Measurements from ENCODE around the gene GPT2.

Gene GPT2

DNA sequence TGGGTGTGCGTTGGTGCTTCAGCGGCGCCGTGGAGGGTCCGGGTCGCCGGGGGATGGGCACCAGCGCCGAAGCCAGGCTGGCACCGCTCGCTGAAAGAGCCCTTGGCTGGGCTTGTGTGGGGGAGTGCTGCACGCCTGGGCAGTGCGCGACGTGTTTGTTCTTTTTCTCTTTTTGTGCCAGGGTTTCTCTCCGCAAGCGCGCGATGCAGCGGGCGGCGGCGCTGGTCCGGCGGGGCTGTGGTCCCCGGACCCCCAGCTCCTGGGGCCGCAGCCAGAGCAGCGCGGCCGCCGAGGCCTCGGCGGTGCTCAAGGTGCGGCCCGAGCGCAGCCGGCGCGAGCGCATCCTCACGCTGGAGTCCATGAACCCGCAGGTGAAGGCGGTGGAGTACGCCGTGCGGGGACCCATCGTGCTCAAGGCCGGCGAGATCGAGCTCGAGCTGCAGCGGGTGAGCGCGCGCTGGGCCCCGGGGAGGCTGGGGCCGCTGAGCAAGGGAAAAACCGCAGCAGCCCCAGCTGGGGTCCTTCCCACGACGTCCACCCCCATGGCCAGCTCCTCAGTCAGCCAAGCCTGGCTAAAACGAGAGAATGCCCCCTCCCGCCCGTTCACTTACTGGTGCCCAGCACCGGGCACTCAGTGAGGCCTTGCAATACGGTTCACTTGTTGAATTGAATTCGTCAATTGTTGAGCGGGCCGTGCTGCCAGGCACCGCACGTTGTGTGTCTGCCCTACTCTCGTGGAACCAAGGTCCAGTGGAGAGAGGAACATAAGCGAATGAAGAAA is 541 bp downstream of the GPT2 start:
- TF ChIP-seq, protein P1, sequence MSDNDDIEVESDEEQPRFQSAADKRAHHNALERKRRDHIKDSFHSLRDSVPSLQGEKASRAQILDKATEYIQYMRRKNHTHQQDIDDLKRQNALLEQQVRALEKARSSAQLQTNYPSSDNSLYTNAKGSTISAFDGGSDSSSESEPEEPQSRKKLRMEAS (IDR thresholded peaks at IDR 0.05; ENCODE audit: low read depth, low read length) = no peak
- TF ChIP-seq MYC (IDR thresholded peaks at IDR 0.05; ENCODE audit: low read depth, low read length) = peak; percentile 33; the same call in 1 of the 2 replicates
- no peak for TF ChIP-seq POLR2A (IDR thresholded peaks at IDR 0.05; ENCODE audit: extremely low read depth, insufficient read length)
- H3K4me3 ChIP-seq (ENCODE audit: low read depth, low read length) = peak overlapping the region; percentile 85
- peak; percentile 62 for DNase-seq (ENCODE audit: low read depth)

DNA sequence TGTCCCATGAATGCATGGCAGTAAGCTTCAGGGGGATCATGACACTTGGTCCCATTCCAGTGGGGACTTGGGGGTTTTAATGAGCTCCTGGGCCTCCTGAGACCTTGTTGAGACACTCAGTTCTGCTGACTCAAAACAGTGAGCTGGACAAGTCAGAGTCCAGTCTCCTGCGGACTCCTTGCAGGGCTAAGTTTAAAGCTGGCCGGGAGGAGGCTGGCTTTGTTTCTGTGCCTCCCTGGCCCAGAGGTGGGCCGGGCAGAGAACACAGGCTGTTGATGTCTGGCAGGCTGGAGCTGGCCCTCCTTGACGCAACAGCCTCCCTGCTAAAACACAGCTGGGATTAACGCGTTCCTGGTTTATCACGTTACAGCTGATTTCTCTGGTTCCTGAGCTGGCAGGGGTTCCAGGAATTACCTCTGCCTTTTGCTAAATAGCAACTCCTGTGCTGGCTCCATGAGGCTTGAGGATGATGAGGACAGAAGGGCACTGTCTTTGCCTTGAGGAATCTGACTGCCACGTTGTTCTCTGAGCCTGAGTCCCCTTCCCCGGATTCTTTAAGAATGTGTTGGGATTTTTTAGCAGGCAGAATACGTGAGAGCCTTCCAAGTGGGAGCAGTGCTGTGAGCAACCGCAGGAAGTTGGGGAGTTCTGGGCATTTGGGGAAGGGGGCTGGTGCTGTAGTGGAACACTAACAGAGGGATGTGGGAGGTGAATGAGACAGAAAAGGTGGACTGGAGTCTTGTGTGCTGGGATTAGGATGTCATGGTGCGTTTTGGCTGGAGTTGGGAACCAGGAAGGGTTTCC is 2.0 kb downstream of the GPT2 start:
- H3K4me3 ChIP-seq (ENCODE audit: low read depth, low read length) = peak overlapping the region; percentile 85
- DNase-seq (ENCODE audit: low read depth) = peak; percentile 23
- TF ChIP-seq POLR2A (IDR thresholded peaks at IDR 0.05; ENCODE audit: extremely low read depth, insufficient read length) = no peak
- TF ChIP-seq, protein P1 (IDR thresholded peaks at IDR 0.05; ENCODE audit: low read depth, low read length) = no peak
- no peak for TF ChIP-seq MYC (IDR thresholded peaks at IDR 0.05; ENCODE audit: low read depth, low read length)
- TF ChIP-seq, protein P2, sequence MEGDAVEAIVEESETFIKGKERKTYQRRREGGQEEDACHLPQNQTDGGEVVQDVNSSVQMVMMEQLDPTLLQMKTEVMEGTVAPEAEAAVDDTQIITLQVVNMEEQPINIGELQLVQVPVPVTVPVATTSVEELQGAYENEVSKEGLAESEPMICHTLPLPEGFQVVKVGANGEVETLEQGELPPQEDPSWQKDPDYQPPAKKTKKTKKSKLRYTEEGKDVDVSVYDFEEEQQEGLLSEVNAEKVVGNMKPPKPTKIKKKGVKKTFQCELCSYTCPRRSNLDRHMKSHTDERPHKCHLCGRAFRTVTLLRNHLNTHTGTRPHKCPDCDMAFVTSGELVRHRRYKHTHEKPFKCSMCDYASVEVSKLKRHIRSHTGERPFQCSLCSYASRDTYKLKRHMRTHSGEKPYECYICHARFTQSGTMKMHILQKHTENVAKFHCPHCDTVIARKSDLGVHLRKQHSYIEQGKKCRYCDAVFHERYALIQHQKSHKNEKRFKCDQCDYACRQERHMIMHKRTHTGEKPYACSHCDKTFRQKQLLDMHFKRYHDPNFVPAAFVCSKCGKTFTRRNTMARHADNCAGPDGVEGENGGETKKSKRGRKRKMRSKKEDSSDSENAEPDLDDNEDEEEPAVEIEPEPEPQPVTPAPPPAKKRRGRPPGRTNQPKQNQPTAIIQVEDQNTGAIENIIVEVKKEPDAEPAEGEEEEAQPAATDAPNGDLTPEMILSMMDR (IDR thresholded peaks at IDR 0.05; ENCODE audit: low read depth, low read length) = no peak

DNA sequence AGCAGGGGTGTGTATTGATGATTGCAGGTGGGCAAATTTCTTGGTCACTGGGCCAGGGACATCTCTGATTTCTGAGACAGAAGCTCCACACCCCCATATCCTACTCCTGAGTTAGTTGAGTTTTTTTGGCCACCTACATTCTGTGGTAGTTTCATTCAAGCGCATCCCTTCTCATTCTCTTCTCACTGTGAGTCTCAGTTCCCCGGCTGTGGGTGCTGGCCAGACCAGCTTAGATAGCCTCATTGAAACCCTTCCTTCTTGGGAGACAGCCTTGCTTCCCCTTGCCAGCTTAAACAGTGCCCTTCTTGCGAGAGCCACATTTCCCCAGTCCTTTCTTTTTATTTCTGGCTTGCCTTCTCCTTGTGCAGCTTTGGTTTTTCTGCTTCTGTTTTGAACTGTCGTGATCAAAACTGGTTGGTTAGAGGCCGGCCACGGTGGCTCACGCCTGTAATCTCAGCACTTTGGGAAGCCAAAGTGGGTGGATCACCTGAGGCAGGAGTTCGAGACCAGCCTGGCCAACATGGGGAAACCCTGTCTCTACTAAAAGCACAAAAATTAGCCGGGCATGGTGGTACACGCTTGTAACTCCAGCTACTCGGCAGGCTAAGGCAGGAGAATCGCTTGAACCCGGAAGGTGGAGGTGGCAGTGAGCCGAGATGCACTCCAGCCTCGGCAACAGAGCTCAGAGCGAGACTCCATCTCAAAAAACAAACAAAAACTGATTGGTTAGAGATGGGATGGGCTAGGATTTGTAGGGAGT is 2.8 kb downstream of the GPT2 start:
- peak; percentile 25 for DNase-seq (ENCODE audit: low read depth)
- peak overlapping the region; percentile 85 for H3K4me3 ChIP-seq (ENCODE audit: low read depth, low read length)
- TF ChIP-seq MYC (IDR thresholded peaks at IDR 0.05; ENCODE audit: low read depth, low read length) (no peak), POLR2A (IDR thresholded peaks at IDR 0.05; ENCODE audit: extremely low read depth, insufficient read length) (no peak)
- TF ChIP-seq, protein P1 (IDR thresholded peaks at IDR 0.05; ENCODE audit: low read depth, low read length) = no peak
- TF ChIP-seq, protein P2 (IDR thresholded peaks at IDR 0.05; ENCODE audit: low read depth, low read length) = no peak

DNA sequence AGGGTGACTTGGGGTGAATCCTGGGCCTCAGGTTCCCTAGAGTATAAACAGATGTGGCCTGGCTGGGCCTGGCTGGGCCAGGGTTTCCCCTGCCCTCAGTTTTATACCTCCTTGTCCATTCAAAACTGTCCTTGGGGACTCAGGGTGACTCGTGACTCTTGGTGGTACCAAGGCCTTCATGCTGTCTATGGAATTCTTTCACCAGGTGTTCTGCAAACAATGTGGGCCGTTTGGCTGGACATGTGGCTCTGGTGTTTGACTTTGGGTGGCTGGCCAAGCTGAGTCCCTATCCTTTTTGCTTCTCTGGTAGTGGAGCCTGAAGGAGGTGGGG is 3.3 kb downstream of the GPT2 start:
- no peak overlapping the region for H3K4me3 ChIP-seq (ENCODE audit: low read depth, low read length)
- TF ChIP-seq, protein P1 (IDR thresholded peaks at IDR 0.05; ENCODE audit: low read depth, low read length) = no peak
- TF ChIP-seq POLR2A (IDR thresholded peaks at IDR 0.05; ENCODE audit: extremely low read depth, insufficient read length) = no peak
- TF ChIP-seq, protein P2 (IDR thresholded peaks at IDR 0.05; ENCODE audit: low read depth, low read length) = no peak
- TF ChIP-seq MYC (IDR thresholded peaks at IDR 0.05; ENCODE audit: low read depth, low read length) = no peak
- no peak for DNase-seq (ENCODE audit: low read depth)

DNA sequence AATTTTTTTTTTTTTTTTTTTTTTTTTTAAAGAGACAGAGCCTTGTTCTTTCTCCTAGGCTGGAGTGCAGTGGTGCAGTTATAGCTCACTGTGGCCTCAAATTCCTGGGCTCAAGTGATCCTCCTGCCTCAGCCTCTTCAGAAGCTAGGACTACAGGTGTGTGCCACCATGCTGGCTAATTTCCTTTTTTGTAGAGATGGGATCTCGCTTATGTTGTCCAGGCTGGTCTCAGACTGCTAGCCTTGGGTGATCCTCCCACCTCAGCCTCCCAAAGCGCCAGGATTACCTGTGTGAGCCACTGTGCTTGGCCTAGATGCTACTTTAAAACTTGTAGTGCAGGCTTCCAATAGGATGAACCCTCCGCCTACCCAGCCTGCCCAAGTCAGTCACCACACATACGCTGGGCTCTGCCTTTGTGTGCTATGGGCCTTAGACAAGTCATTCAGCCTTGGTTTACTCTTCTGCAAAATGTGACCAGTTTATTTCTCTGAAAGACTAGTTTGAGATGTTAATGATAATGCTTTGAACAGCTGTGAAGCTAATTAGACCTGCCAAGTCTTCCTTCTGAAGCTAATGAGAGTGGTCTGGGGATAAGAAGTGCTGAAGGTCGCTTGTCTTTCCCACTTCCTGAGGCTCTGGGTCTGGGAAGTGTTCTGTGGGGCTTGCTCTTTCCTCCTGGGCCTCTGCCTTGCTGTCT is 5.2 kb downstream of the GPT2 start:
- no peak overlapping the region for H3K4me3 ChIP-seq (ENCODE audit: low read depth, low read length)
- TF ChIP-seq, protein P2 (IDR thresholded peaks at IDR 0.05; ENCODE audit: low read depth, low read length) = no peak
- no peak for TF ChIP-seq POLR2A (IDR thresholded peaks at IDR 0.05; ENCODE audit: extremely low read depth, insufficient read length)
- no peak for TF ChIP-seq MYC (IDR thresholded peaks at IDR 0.05; ENCODE audit: low read depth, low read length)
- TF ChIP-seq, protein P1 (IDR thresholded peaks at IDR 0.05; ENCODE audit: low read depth, low read length) = no peak
- no peak for DNase-seq (ENCODE audit: low read depth)
